ENCODE measurements around the gene CCDC126. TPM values are rescaled to one million over a fixed set of nuclear protein-coding genes. Genes with fewer than 3 reads are reported as not detected.
"Not testable (repeated sequence)": the region's sequence is repeated elsewhere in the genome, so short reads cannot be mapped to it uniquely, and the experiment has no call there.

Gene CCDC126
- 10 to 100 TPM; 11.3 to 15.5 TPM for total RNA-seq
- long read RNA-seq, donor 1, partial matches to known transcripts, result 0 of 4 reads
- long read RNA-seq, donor 1, other reads (novel, unspliced or antisense), result 0 of 4 reads
- long read RNA-seq, donor 2, transcript CCDC126-201 (4 exons, 2,473 nt), result major isoform, 6 of 7 reads
- long read RNA-seq, donor 2, partial matches to known transcripts, result 1 of 7 reads
- long read RNA-seq, donor 2, other reads (novel, unspliced or antisense), result 0 of 7 reads

DNA sequence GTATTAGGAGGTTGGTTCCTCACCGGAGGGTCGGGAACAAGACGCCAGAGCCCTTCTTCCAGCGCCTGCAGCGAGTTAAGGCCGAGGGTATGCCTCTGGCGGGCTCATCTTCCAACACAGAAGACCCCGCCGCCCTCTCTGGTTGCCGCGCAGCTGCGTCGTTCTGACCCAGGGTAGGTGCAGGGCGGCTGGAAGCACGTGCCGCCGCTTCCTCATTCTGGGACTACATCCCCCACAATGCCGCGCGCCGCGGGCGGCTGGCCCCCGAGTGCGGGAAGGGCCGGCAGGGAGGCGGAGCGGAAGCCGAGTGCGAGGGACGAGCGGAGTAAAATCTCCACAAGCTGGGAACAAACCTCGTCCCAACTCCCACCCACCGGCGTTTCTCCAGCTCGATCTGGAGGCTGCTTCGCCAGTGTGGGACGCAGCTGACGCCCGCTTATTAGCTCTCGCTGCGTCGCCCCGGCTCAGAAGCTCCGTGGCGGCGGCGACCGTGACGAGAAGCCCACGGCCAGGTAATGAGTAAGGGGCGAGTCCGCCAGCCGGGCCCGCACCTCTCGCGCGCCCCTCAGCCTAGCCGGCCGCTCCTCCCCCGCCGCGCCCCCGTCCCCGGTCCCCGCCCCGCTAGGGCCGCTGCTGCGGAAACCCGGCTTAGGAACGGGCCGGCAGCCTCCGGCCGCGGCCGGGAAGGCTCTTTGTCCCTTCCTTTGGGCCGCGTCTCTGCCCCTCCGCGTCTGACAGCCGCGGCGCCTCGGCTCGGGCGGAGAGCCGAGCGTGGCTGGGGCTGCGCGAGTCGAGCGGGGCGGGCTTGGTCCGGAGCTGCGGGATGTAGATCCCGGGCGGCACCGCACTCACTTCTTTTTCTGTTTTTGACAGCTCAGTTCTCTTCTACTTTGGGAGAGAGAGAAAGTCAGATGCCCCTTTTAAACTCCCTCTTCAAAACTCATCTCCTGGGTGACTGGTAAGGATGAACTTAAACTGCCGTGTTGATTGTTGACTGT is at the start of gene CCDC126:
Gene CCDC126 (plus strand): TSS at position 289 of the 998 bp plus-strand sequence. CDS start 13,934 bp downstream, outside the sequence.
- peak; percentile 98 for DNase-seq (ENCODE audit: low spot score)
- intact Hi-C loops (cut with DNase I), result no loop called here

DNA sequence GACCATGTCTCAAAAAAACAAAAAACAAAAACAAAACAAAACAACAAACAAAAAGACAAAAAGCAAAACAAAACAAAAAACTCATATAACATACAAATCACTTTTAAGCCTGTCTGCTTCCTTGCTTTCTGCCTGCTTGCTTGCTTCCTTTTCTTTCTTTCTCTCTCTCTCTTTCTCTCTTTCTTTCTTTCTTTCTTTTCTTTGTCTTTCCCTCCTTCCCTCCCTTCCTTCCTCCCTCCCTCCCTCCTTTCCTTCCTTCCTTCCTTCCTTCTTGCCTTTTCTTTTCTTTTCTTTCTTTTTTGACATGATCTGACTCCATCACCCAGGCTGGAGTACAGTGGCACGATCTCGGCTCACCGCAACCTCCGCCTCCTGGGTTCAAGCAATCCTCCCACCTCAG is 49.5 kb upstream of the CCDC126 start:
- no peak for DNase-seq (ENCODE audit: low spot score)
- intact Hi-C loops (cut with DNase I), result no loop called here

- intact Hi-C loops (cut with DNase I), result no loop called here
- no peak for DNase-seq (ENCODE audit: low spot score)
Measured at GRCh38 chr7:23558303-23558702, 38.9 kb upstream of the CCDC126 start.

- DNase-seq (ENCODE audit: low spot score), result peak; percentile 85
- intact Hi-C loops (cut with DNase I), result loop anchor here (5.0 to 10.0 kb wide), 2 partner anchors 134 to 142 kb away; partner anchors contain the start of gene STK31 (in 1 of the 2)
Measured at GRCh38 chr7:23570592-23571200, 26.5 kb upstream of the CCDC126 start.

DNA sequence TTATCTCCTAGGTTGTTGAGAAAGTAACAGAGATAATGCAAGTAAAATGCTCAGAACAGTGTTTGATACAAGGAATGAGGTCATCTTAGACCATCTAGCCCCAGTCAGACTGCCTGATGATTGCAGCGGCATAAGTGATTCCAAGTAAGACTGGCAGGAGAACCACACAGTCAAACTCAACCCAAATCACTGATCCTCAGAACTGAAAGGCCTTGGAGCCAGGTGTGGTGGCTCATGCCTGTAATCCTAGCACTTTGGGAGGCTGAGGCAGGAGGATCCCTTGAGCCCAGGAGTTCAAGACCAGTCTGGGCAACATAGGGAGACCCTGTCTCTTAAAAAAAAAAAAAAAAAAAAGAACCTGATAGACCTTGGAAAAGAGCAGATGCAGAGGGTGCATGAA is 15.2 kb upstream of the CCDC126 start:
- DNase-seq (ENCODE audit: low spot score), result not testable (repeated sequence)
- intact Hi-C loops (cut with DNase I), result loop anchor here in 1 of 2 donors (5.0 kb wide), 1 partner anchor 140 kb away; no protein-coding TSS in a partner anchor

DNA sequence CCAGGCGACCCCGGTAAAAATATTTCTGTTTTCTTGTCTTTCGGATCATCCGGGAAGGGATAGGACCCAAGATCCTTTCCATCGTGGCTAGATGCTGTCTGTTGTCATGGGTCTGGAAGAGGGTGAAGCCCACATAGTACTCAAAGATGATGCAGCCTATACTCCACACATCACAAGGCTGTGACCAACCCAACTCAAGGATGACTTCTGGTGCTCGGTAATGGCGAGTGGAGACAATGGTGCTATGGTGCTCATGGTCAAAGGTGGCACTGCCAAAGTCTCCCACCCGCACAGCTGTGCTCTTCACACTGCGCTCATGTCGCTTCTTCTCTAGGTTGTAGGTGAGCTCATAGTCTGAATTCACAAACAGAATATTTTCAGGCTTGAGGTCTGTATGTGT is 11.9 kb upstream of the CCDC126 start:
- DNase-seq (ENCODE audit: low spot score); intact Hi-C loops (cut with DNase I): not testable (repeated sequence)

- DNase-seq (ENCODE audit: low spot score), result no peak
- intact Hi-C loops (cut with DNase I), result no loop called here
Measured at GRCh38 chr7:23586159-23586558, 11.0 kb upstream of the CCDC126 start.

DNA sequence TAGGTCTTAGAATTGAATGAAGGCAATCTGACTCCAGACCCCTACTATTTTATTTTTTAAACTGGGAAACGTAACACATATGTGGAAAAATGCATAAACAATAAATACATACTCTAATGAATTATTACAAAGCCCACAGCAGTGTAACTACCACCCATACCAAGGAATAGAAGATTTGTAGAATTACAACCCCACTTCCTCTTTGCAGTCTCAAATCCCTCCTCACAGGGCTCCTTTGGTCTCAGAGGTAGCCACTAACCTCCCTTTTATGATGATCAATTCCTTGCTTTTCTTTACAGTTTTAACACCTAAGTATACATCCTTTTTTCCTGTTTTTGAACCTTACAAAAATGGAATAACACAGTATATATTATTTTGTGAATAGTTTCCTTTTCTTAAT is 6.7 kb upstream of the CCDC126 start:
- DNase-seq (ENCODE audit: low spot score), result no peak
- intact Hi-C loops (cut with DNase I), result no loop called here

DNA sequence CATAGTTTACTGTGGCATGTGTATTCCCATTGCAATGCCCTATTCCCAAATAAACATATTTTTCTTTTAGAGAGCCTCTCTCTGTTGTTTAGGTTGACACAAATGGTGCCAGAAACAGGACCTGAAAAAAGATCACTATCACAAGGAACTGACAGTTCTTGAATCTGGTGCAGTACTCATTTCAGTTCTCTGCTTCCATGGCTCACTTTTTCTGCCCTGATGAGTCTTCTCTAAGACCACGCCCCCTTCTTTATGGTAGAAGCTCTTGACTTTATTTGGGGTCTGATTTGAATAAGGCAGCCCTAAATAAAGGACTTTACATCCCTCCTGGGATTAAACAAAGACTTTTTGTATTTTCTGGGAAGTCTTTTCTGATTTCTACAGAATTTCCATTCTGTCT is 3.5 kb upstream of the CCDC126 start:
- DNase-seq (ENCODE audit: low spot score), result no peak
- intact Hi-C loops (cut with DNase I), result no loop called here

- intact Hi-C loops (cut with DNase I), result no loop called here
- DNase-seq (ENCODE audit: low spot score), result no peak
Measured at GRCh38 chr7:23594879-23595604, 2.1 kb upstream of the CCDC126 start.

DNA sequence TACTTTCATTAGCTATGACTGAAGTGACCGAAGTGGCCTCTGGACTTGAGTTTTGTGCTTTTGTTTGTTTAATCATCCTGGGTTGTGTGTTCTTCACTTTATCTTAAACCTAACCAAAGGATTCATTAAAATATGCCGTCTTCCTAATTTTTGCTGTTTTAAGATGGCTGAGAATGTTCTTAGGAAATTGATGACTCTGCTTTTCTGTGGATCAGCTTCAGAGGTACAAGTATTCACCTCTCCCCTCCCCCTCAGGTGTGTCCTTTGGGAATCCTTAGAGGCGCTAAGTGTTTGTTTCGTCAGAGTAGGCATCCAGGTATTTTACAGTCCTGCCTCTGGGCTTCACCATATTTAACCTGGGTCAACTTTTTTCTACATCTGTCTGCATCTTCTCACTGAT is 1.1 kb downstream of the CCDC126 start:
- intact Hi-C loops (cut with DNase I), result no loop called here
- DNase-seq (ENCODE audit: low spot score), result no peak

DNA sequence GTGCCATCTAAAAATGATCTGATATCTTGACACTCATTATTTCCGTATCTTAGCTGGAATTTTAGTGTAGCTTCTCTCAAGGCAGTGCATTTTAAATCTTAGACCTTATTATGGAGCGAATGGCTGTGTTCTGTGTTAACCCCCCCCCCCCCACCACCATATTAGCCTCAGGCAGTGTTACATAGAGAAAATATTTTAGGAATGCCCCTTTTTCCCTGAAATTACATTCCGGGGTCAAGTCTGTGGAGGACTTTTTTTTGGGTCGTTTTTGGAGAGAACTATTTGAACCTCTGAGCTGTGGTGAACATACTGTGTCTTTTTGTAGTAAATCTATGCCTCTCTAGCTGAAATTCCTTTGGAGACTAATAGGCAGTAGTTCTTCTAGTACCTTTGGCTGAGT is 3.1 kb downstream of the CCDC126 start:
- intact Hi-C loops (cut with DNase I), result no loop called here
- DNase-seq (ENCODE audit: low spot score), result no peak

DNA sequence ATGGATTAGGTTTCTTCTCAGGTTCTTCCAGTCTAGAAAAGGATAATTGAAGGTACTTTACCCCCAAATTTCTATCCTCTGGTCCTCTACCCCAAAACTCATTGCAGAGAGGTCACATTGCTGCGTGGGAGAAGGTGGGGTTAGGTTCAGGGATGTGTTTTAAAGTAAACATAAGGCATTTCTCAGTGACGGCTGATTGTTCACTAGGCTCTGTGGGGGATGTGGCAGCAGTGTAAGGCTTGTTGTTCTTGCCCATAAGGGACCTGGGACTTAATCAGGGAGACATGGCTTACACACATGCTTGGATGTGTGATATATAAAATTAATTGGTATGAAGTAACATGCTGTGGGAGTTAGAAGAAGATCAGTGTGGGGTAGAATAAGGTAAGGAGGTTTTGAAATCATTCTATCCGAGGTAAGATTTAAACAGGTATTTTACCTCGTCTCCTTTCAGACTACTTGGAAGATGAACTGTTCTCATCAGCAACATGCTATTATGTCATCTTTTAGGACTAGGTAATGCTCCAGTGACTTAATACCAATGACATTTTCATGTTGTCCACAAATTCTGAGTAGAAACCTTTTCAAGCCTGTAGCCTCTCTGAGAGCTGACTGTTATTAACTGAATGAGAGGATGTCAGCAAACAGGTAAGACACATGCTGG is 6.6 kb downstream of the CCDC126 start:
- intact Hi-C loops (cut with DNase I), result no loop called here
- DNase-seq (ENCODE audit: low spot score), result no peak

DNA sequence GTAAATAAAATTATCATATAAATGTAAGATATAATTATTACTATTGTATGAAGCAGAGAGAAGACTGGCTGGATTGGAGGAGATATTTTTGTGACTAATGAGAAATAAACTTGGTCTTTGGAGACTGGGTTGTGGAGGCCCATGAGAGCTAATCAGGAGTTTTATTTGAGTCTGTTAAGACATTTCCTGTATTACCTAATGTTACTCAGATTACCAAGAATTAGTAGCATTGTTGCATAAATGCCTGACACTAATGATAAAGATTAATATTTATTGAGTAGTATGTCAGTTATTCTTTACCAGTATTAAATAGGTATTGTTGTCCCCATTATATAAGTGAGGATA is 7.1 kb downstream of the CCDC126 start:
- intact Hi-C loops (cut with DNase I), result no loop called here
- DNase-seq (ENCODE audit: low spot score), result no peak

- intact Hi-C loops (cut with DNase I), result no loop called here
- DNase-seq (ENCODE audit: low spot score), result no peak
Measured at GRCh38 chr7:23607130-23607529, 9.9 kb downstream of the CCDC126 start.

DNA sequence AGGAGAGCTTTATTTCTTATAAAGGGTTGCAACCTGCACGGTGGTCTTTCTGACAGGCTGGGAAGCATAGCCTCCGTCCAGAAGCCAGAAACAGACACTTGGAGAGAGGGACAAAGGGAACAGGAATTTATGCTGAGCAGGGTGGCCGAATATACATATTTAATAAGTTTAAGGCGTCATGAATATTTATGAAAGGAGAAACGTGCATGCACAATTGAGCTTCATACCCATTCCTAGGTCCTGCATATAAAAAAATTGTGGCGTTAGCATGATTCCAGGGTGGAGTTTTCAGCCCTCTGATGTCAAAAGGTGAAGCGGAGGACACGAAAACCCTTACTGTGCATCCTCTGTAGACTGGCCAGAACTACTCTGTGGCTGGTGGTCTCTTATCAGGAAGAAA is 10.7 kb downstream of the CCDC126 start:
- intact Hi-C loops (cut with DNase I), result no loop called here
- DNase-seq (ENCODE audit: low spot score), result no peak

DNA sequence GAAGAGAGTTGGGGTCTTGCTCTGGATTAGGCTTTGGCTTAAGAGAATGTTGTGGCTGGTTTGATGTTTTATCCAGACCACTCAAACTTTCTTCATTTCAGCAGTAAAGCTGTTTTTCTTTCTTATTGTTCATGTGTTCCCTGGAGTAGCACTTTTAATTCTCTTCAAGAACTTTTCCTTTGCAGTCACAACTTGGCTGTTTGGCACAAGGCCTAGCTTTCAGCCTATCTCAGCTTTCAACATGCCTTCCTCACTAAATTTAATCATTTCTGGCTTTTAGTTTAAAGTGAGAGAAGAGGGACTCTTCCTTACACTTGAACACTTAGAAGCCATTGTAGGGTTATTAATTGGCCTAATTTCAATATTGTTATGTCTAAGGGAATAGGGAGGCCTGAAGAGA is 18.1 kb downstream of the CCDC126 start:
- DNase-seq (ENCODE audit: low spot score), result no peak
- intact Hi-C loops (cut with DNase I), result no loop called here

GRCh38 chr7:23616593-23616992 is 19.4 kb downstream of the CCDC126 start:
- DNase-seq (ENCODE audit: low spot score), result no peak
- intact Hi-C loops (cut with DNase I), result no loop called here

- intact Hi-C loops (cut with DNase I), result no loop called here
- no peak for DNase-seq (ENCODE audit: low spot score)
Measured at GRCh38 chr7:23617482-23617881, 20.3 kb downstream of the CCDC126 start.

Data from posterior vena cava (tissue), 2 donors.